ENCODE data around the gene WDR74.
"Not testable (repeated sequence)": the region's sequence is repeated elsewhere in the genome, so short reads cannot be mapped to it uniquely, and the experiment has no call there.

WDR74 gene

DNA sequence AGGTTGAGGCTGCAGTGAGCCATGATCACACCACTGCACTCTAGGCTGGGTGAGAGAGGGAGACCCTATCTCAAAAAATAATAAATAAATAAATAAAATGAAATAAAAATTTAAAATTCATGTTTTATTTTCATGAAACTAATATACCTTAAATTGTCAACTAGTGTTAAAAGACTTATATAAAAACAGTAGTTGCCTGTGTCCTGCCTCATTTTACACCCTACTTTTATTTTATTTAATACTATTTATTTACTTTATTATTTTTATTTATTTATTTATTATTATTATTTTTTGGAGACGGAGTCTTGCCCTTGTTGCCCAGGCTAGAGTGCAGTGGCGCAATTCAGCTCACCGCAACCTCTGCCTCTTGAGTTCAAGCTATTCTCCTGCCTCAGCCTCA is 4.8 kb upstream of the WDR74 start:
- no peak overlapping the region for H3K4me3 ChIP-seq (ENCODE audit: low read length)
- no peak for DNase-seq (ENCODE audit: low read depth)
- TF ChIP-seq, protein P1, sequence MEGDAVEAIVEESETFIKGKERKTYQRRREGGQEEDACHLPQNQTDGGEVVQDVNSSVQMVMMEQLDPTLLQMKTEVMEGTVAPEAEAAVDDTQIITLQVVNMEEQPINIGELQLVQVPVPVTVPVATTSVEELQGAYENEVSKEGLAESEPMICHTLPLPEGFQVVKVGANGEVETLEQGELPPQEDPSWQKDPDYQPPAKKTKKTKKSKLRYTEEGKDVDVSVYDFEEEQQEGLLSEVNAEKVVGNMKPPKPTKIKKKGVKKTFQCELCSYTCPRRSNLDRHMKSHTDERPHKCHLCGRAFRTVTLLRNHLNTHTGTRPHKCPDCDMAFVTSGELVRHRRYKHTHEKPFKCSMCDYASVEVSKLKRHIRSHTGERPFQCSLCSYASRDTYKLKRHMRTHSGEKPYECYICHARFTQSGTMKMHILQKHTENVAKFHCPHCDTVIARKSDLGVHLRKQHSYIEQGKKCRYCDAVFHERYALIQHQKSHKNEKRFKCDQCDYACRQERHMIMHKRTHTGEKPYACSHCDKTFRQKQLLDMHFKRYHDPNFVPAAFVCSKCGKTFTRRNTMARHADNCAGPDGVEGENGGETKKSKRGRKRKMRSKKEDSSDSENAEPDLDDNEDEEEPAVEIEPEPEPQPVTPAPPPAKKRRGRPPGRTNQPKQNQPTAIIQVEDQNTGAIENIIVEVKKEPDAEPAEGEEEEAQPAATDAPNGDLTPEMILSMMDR (IDR thresholded peaks at IDR 0.05; ENCODE audit: insufficient read depth, low read depth, low read length, missing control alignments), result no peak

DNA sequence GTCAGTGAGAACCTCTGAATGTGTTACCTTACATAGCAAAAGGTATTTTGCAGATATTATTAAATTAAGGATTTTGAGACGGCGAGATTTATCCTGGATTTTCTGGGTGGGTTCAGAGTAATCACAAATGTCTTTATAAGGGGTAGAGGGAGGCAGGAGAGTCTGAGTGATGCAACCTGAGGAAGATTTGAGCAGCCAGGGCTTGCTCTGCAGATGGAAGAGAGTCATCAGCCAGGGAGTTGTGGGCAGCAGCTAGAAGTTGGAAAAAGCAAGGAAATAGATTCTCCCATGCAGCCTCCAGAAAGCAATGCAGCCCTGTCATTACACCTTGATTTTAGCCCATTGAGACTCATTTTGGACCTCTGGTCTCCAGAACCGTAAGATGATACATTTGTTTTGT is 4.1 kb upstream of the WDR74 start:
- H3K4me3 ChIP-seq (ENCODE audit: low read length), result no peak overlapping the region
- DNase-seq (ENCODE audit: low read depth), result no peak
- TF ChIP-seq, protein P1 (IDR thresholded peaks at IDR 0.05; ENCODE audit: insufficient read depth, low read depth, low read length, missing control alignments), result no peak

DNA sequence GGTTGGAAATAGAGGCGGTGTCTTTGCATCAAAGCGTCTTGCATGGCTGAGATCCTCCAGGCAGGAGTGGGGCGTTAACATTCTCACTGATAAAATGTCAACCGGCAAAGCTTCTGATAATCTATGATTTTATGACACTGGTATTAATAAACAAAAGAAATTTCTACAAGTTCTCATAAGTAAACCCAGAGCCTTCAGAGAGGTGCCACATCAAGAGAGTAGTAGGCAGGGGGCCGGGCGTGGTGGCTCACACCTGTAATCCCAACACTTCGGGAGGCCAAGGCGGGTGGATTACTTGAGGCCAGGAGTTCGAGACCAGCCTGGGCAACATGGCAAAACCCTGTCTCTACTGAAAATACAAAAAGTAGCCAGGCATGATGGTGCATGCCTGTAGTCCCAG is 3.5 kb upstream of the WDR74 start:
- DNase-seq (ENCODE audit: low read depth); H3K4me3 ChIP-seq (ENCODE audit: low read length): not testable (repeated sequence)

DNA sequence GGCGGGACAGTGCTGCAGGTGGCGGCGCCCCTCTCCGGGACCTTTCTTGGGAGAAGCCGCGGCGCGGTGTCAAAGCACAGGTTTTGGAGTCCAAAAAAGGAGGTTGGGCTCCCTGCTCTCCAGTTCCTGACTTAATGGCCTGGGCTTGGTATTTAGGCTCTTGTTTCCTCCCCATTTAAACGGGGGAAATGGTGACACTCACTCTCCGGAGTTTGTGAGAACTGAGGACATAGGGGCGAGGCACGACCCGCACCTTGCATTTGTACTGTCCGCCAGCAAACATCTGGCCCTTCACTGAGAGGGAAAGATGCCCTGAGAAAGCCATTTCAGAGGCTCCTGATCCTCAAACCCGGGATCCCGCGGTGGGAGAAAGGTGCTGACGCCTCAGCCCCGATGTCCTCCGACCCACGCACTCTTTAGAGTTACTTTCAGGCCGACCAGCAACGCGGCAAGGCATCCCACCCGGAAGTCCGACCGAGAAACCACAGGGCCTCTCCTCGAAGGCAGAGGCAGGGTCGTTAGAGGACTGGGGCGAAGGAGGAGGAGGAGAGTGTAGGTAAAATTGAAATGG is 2.9 kb upstream of the WDR74 start:
- no peak for DNase-seq (ENCODE audit: low read depth)
- TF ChIP-seq, protein P1 (IDR thresholded peaks at IDR 0.05; ENCODE audit: insufficient read depth, low read depth, low read length, missing control alignments), result no peak
- H3K4me3 ChIP-seq (ENCODE audit: low read length), result peak overlapping the region; percentile 38

DNA sequence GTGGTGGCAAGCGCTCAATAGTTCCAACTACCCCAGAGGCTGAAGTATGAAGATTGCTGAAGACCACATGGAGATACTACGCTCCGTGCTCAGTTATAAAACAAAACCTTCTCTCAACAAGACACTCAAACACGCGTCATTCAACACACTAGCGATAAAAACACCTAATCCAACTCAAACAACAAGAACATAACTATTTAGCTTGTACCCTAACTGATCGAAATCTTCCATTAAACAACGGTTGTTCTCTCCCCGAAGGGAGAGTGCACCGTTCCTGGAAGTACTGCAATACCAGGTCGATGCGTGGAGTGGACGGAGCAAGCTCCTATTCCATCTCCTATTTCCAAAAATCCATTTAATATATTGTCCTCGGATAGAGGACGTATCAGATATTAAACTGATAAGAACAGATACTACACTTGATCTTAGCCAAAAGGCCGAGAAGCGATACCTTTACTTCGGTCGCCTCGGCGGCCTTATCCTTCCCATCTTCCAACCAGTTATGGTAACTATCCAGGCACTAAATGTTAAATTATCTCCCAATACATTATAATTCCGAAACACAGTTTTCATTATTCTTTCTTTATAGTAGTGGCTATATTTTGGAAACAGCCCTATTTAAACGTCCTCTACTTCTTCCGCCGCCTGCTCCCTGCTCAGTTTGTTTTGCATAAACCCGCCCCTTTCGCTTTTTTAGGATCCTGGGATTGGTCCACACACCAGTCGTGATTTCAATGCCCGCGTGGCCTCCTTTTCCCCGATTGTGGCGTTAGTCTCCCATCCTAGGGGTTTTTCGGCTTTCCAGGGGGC is 2.2 kb upstream of the WDR74 start:
- TF ChIP-seq, protein P1 (IDR thresholded peaks at IDR 0.05; ENCODE audit: insufficient read depth, low read depth, low read length, missing control alignments), result no peak
- peak overlapping the region; percentile 97 for H3K4me3 ChIP-seq (ENCODE audit: low read length)
- peak; percentile 97 for DNase-seq (ENCODE audit: low read depth)

DNA sequence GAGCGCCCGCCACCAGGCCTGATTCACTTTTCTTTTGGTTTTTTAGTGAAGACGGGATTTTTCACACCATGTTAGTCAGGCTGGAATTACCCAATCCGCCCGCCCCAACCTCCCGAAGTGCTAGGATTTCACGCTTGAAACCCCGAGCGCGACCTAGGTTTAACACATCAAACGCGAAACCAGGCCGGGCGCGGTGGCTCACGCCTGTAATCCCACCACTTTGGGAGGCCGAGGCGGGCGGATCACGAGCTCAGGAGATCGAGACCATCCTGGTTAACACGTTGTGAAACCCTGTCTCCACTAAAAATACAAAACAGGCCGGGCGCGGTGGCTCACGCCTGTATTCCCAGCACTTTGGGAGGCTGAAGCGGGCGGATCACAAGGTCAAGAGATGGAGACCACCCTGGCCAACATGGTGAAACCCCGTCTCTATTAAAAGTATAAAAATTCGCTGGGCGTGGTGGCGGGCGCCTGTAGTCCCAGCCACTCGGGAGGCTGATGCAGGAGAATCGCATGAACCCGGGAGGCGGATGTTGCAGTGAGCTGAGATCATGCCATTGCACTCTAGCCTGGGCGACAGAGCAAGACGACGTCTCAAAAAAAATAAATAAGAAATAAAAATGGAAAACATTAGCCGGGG is 1.5 kb upstream of the WDR74 start:
- peak overlapping the region; percentile 97 for H3K4me3 ChIP-seq (ENCODE audit: low read length)
- peak; percentile 83 for DNase-seq (ENCODE audit: low read depth)

DNA sequence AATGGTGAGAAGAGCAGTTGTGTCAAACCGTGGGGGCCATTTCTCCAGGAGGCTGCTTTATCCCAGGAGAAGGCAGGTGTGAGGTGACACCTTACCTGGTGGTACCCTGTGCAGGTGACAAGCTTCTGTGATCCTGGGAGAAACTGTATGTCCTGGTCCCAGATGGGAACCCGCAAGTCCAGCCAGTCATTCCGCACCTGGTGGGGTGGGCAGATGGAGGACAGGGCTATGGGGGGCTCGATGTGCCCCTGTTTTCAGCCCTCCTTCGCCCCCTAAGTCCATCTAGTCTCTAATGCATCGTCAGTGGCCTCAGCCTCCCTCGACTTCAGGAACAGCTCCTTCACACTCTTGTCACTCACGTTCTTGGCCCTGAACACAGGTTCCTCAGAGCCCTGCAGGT is 4.1 kb downstream of the WDR74 start:
- TF ChIP-seq, protein P1 (IDR thresholded peaks at IDR 0.05; ENCODE audit: insufficient read depth, low read depth, low read length, missing control alignments), result no peak
- no peak for DNase-seq (ENCODE audit: low read depth)
- no peak overlapping the region for H3K4me3 ChIP-seq (ENCODE audit: low read length)
